Frontal cortex (tissue), 4 donors: ENCODE measurements around the gene FIBP. TPM values are rescaled to one million over a fixed set of nuclear protein-coding genes. Genes with fewer than 3 reads are reported as not detected.

Experiments used
- DNase-seq, 2 donors: peaks; one replicate each; pipeline ENCODE4 v3.0.0; 2012; ENCODE audit warnings: low spot score in 2 of 2
- FAIRE-seq: peaks from 2 replicates; lab custom pipeline; 2012; peaks lifted over from hg19 to GRCh38; lab: Jason Lieb, UNC
- total RNA-seq: library from RNA; depleted of rRNA; stranded (reverse); fragments of >200 nt; gene quantifications from one replicate; pipeline ENCODE4 v1.2.3, GENCODE V29; 2014
- donor health status: control.
- donor health status: control.
- donor health status: control.

The FIBP gene
- total RNA-seq, 1 donor from 2014 or later, result 154 TPM

DNA sequence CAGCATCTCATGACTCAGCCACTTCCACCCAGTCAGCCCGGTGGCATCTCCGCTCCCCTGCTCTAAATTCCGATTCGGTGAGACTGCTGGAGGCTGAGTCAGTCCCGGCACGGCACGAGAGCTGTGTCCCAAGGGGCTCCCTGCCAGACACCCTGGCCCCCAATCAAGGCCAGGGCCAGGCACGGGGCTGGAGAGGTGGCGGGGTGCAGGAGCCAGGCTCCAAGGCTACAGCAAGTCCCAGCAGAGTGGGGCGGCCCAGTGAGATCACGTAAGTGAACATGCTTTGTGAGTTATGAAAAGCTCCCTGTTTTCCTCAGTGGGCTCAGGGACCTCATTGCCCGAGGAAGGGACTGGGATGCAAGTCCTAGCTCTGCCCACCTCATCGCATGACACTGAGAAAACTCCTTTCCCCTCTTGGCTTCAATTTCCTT is 27.6 kb upstream of the FIBP start:
- no peak for FAIRE-seq

GRCh38 chr11:65915101-65915820 is 27.0 kb upstream of the FIBP start:
- DNase-seq (no peak), FAIRE-seq (no peak)

More for the DNA sequence above, 27.6 kb upstream of the FIBP start:
- DNase-seq, result peak in 1 of 2 donors; percentile 80

DNA sequence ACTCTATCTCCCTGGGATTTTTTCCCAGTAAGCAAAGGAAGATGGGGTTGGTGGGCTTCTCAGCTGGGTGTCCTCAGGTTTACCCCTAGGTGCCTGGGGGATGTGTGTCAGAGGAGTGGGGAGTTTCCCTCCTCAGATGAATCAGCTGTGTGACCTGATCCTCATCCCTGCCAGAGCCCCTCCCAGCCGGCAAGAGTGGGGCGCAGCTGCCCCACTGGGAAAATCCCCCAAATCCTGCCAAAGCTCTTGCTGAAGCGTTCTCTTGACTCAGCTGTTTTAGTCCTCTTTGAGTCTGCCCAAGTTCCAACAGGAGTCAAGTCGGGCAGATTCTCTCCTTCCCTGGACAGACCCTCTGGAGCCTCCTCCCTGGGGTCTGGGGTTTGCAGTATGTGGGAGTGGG is 24.6 kb upstream of the FIBP start:
- FAIRE-seq (no peak), DNase-seq (no peak)

DNA sequence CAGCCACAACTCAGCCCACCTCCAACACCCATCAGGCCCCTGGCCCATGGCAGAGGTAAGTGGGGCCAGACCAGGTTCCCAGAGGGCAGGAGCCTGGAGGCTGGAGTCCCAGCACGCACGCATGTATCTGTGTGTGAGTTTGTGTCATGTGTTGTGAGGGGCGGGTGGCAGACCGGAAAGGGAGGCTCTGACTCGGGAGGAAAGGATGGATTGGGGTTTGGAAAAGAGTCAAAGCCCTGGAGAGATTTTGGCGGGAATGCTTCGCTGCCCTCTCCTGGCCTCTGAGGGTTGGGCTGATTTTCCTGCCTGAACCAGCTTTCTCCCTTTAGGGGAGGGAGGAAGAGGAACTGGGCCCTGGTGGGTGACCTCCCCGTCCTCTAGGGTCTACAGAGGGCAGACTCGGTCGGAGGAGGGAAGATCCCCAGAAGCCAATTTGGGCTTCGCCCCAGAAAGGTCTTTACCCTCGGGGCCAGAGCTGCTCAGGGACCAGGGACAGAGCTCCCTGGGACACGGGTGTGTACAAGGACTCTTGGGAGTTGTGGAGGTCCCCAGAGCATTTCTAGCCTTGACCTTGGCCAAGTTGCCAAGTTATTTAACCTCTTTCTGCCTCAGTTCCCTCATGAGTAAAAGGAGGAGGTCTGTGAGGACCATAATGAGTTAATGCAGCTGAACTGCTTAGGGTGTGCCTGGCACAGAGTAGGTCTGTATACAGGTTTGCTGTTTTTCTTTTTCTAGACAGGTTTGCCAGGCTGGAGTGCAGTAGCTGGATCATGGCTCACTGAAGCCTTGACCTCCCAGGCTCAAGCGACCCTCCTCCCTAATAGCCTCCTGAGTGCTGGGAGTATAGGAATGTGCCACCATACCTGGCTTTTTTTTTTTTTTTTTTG is 23.7 kb upstream of the FIBP start:
- FAIRE-seq (no peak), DNase-seq (peak in 1 of 2 donors; percentile 67)

DNA sequence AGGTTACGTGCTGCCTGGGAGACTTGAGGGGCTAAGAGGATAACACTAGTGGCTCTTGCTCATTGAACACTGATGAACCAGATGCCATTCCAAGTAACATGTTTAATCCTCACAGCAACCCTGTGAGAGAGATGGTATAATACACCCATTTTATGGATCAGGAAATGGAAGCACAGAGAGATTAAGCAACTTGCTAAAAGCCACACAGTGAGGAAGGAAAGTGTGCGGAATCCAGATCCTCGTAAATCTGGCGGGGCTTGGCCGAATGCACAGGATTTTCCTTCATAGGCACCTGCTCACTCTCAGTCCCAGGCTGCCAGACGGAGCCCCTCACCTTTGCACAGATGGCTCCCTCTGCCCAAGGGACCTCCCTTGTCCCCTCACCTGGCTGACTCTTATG is 19.6 kb upstream of the FIBP start:
- no peak for DNase-seq
- no peak for FAIRE-seq

DNA sequence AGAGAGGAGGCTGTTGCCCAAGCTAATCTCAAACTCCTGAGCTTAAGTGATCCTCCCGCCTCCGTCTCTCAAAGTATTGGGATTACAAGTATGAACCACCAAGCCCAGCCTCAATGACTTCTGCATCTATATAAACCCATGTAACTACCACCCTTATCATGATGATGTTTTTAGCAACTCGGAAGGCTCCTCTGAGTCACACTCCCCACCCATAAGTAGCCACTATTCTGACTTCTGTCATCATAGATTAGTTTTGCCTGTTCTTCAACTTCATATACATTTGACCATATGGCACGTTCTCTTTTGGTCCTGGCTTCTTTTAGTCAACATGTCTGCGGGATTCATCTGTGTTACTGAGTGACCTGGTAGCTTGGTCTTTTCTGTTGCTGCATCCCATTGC is 18.3 kb upstream of the FIBP start:
- no peak for DNase-seq

DNA sequence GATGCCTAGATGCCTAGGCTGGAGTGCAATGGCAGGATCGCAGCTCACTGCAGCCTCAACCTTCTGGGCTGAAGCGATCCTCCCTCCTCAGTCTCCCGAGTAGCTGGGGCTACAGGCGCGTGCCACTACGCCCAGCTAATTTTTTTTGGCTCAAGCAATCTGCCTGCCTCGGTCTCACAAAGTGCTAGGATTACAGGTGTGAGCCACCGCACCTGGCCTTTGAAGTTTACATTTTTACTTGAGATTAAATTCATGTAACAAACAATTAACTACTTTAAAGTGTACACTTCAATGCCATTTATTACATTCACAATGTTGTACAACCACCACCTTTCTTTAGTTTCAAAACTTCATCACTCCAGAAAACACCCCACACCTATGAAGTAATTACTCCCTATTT is 15.4 kb upstream of the FIBP start:
- DNase-seq, result no peak
- FAIRE-seq, result no peak

More for the DNA sequence above, 18.3 kb upstream of the FIBP start:
- no peak for FAIRE-seq

- FAIRE-seq (no peak), DNase-seq (no peak)
These were observed 14.8 kb upstream of the FIBP start for GRCh38 chr11:65903068-65903481.

GRCh38 chr11:65900899-65901180 is 12.6 kb upstream of the FIBP start:
- no peak for FAIRE-seq

DNA sequence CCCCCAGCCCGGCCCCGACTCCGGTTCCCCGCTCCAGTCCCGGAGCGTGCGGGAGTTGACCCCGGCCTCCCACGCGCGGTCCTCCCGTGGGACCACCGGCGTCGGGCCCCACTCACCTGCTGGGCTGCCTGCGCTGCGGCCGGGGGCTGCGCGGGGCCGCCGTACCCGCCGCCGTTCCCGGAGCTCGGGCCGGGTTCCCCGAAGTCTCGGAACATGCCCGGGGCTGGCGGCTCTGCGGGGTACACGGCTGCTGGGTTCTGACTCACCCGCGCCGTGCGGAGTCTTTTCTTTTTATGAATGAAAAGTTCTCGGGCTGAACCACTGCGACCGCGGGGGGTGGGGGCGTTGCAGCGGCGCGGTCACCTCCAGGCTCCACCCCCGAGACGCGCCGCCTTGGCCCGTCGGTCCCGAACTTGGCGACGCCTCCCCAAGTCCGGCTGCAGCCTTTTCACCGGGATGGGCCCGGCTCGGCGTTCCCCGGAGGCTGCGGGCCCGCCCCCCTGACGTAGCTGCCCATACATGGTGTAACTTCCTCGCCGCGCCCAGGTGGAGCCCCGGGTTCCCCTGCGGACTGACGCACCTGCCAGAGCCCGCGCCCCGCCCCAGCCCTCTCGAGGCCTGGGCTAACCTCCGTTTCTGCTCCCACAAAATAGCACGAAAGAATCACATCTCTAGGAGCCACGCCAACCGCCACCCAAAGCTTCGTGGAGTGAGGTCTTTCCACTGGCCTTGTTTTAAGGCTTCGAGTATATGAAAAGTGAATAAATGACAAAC is 12.0 kb upstream of the FIBP start, which contains the start of gene FOSL1:
Gene FOSL1 (minus strand): TSS at position 264 of the 774 bp plus-strand sequence. CDS start 49 bp downstream, at position 215.
- DNase-seq (peak; percentile 76 to 94), FAIRE-seq (no peak)

More at GRCh38 chr11:65900899-65901180, 12.6 kb upstream of the FIBP start:
- no peak for DNase-seq

DNA sequence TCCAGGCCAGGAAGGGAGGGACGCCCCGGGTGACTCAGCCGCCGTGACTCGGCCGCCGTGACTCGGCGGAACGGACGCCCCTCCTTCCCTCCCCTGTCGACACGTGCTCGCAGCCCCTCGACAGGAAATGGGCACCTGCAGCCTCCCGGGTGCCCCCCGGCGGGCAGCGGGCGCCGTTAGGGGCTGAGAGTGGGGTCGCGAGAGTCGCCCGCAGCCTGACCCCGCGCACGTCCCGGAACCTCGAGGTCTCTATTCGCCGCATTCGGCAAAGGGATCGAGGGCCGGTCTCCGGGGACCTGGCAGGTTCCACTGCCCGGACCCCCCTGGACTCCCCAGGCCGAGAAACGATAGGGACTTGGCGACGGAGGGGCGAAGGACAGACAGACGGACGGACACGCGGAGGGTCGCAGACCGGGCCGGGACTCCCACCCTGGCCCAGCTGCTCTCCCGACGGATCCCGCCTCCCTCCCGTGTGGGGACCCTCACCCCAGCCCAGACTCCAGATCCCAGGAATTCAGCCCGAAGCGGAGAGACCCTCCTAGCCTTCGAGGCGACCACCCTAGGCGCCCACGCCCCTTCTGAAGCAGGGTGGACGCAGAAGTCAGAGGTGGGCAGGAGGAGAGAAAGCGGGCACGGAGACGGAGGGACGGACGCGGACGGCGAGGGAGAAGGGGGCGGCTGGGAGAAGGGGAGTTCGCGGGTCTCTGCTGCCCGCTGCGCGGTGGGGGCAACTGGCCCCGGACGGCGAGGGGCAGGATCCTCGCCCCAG is 11.3 kb upstream of the FIBP start:
- DNase-seq, result peak in 1 of 2 donors; percentile 77
- no peak for FAIRE-seq

GRCh38 chr11:65898656-65899355 is 10.5 kb upstream of the FIBP start:
- DNase-seq, result no peak
- FAIRE-seq, result no peak

DNA sequence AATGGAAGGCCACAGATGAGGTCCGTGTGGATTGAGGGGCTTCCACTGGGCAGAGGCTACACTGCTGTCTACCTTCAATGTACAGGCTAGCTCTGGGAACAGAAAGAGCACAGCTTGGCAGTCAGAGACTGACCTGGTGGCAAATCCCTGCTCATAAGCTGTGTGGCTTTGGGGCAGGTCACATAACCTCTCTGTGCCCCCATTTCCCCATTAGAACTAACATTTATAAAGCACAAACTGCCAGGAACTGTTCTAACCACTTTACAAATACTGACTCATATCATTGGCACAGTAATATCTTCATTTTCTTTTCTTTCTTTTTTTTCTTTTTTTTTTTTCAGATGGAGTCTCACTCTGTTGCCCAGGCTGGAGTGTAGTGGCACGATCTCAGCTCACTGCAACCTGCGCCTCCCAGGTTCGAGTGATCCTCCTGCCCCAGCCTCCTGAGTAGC is 8.8 kb upstream of the FIBP start:
- DNase-seq (no peak), FAIRE-seq (no peak)

DNA sequence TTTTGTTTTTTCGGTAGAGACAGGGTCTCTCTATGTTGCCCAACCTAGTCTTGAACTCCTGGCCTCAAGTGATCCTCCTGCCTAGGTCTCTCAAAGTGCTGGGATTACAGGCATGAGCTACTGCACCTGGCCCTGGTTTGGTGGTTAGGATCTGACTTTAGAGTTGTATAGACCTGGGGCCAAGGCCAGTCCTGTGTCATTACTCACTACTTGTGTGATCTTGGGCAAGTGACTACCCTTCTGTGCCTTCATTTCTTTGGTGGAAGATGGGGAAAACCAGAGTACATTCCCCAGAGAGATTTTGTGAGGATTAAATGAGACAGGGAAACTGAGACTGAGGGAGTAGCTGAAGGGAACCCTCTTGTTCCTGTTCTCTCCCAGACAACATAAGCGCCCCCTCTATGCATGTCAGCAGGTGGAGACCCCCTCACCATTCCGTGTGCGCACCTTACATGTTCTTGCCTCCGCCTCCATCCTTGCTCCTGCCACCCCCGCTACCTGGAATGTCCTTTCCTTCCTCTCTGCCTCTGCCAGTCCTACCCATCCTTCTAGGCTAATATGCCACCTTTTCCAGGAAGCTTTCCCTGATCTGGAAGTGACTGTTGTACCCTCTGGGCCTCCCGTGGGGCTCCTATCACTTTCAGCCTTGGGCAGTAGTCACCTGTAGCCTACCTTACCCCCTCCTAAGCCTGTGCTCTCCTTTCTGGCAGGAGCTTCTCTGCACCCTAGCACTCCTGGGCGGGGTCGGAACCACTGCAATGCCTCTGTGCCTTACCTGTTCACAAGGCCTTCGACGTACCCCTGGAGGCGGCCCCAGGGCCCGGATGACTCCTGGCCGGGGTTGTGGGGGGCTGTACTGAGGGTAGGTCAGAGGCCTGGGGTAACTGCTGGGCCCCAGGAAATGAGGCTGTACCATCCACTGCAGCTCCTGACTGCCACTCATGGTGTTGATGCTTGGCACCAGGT is 8.0 kb upstream of the FIBP start:
- no peak for DNase-seq
- FAIRE-seq, result no peak

GRCh38 chr11:65895482-65895981 is 7.3 kb upstream of the FIBP start:
- no peak for FAIRE-seq
- no peak for DNase-seq

- FAIRE-seq, result no peak
These were observed 5.8 kb upstream of the FIBP start for GRCh38 chr11:65894034-65894591.

DNA sequence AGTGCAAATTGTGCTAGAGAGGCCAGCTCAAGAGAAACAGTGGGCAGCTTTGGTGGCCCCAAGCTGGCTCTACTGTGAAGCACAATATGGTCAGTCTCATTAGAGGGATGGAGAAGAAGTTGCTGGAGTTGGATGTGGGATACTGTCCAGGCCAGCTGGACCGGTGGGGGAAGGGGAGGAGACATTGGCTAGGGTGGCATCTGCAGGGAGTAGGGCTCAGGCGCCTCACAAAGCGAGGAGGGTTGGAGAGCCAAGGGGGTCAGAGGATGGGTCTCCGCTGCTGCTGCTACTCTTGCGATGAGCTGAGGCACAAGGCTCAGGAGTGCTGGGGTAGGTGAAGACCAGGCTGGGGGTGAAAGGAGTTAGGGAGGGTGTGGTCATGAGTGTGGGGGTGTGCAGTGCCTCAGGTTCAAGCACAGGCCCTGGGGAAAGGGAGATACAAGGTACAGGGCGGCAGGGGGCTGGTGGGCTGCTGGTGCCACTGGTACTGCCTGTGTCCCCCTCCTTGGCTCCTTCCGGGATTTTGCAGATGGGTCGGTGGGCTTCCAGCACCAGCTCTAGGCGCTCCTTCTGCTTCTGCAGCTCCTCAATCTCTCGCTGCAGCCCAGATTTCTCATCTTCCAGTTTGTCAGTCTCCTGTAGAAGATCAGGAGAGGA is 4.5 kb upstream of the FIBP start:
- FAIRE-seq (no peak), DNase-seq (no peak)

More at GRCh38 chr11:65894034-65894591, 5.8 kb upstream of the FIBP start:
- DNase-seq, result no peak
